ENCODE data around the gene C19orf33.

C19orf33 gene

DNA sequence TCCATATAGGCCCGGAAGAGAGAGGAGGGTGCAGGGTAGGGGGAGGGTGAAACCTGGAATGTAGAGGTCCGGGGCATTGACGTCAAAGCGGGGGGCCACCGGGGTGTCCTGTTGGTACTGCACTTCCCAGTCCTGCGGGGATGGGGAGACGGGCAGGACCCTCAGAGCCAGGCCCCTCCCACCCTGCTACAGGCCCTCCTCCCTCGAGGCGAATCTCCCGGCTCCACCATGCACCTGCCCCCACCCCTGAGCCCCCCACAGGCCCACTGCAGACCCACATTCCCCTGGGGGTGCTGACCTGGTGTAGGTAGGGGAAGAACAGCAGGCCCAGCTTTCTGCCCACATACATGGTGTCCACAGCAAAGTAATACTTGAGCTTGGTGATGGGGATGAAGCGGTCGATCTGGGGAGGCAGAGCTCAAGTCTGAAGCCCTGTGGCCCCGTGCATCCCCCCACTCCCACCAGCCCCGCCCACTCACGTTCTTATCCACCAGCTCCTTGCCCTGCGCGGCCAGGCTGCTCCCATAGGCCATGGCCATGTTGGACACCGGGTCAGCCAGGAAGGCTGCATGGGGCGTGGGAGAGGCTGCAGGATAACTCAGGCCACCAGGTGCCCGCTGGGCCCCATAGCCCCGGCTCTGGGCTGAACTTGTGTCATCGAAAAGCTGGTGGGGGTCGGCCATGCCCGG is 5.0 kb downstream of the C19orf33 start:
- DNase-seq (ENCODE audit: low spot score), result no peak

DNA sequence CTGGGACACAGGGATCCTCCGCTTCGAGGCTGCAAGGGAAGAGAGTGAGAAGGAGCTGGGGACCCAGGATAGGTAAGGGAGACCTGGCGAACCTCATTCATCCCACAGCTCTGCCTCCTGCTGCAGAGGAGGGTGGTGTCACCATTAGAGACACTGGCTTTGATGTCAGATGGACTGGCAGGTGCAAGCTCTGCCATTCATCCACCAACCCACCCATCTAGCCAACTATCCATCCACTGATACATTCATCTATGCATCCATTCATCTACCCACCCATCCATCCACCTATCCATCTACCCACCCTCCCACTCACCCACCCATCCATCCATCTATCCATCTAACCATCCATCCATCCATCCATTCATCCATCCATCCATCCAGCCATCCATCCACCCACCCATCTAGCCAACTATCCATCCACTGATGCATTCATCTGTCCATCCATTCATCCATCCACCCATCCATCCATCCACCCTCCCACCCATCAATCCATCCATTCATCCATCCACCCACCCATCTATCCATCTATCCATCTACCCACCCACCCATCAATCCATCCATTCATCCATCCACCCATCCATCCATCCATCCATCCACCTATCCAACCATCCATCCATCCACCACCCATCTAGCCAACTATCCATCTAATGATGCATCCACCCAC is 5.7 kb downstream of the C19orf33 start:
- DNase-seq (ENCODE audit: low spot score), result no peak

DNA sequence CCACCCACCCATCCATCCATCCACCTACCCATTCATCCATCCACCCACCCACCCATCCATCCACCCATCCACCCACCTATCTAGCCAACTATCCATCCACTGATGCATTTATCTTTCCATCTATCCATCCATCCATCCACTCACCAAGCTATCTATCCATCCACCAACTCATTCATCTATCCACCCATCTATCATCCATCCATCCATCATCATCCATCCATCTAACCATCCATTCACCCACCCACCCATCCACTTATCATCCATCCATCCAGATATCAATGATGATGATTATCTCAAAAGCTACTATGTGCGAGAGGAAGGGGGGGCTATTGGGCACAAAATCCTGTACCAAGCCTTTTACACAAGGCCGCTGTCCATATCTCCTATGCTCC is 6.2 kb downstream of the C19orf33 start:
- DNase-seq (ENCODE audit: low spot score), result no peak

DNA sequence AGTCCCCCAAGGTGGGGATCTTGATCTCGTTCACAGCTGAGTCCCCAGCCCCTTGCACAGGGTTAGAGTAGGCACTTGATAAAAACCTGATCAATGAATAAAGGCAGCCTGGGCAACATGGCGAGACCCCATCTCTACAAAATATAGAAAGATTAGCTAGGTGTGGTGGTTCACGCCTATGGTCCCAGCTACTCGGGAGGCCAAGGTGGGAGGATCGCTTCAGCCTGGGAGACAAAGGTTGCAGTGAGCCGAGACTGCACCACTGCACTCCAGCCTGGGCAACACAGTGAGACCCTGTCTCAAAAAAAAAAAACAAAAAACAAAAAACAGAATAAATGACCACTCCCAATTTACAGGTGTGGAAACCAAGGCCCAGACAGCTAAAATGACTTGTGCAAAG is 6.9 kb downstream of the C19orf33 start:
- DNase-seq (ENCODE audit: low spot score), result no peak

DNA sequence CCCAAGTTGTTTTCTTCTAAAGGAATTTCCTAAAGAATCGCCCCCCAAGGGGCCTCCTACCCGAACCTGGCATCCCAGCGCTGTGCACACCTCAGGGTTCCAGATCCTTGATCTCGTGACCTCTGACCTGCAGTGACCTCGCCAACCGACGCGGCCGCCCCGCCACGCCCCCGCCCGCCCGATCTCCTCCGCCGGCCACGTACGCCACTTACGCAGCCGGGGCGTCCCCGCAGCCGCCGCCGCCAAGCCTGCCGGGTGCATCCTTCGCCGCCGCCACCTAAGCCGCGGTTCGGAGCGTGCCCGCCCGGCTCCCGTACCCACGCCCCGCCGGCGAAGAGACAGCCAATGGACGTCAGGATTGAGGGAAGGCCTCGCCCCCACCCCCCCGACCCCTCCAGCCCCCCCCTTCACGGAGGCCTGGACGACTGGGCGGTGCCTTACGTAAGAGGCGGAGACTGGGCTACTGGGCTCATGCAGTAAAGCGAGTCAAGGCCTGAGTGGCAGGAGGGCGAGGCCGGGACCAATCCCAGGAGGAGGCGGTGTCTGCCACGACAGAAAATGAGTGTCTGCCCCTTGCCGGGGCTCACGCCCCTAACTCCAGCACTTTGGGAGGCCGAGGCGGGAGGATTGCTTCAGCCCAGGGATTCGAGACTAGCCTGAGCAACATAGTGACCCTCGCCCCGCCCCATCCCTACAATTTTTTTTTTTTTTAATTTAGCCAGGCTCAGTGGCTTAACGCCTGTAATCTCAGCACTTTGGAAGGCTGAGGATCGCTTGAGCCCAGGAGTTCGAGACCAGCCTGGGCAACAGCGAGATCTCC is 11.8 kb downstream of the C19orf33 start, which contains the start of gene YIF1B:
Gene YIF1B, minus strand, starts transcription at position 291 of the 820 bp plus-strand sequence. Its CDS starts 30 bp downstream, at position 261.
- peak; percentile 99 for DNase-seq (ENCODE audit: low spot score)

DNA sequence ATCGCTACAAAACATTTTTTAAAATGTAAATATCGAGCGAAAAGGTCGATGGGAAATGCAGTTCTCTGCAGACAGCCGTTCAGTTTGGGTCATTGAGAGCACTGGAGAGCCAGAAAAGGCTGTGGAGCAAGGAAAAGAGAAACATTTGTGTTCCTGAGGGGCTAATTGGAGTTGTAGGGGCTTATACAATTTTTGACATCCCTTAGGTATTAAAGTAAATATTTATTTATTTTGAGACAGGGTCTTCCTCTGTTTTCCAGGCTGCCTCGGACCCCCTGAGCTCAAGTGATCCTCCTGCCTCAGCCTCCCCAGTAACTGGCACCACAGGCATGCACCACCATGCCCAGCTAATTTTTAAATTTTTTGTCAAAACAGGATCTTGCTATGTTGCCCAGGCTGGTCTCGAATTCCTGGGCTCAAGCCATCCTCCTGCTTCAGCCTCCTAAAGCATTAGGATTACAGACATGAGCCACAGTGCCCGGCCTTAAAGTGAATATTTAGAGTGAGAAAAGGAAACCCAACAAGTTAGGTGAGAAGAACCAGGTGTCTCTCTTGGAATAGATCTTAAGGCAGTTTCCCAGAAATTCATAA is 12.5 kb downstream of the C19orf33 start:
- DNase-seq (ENCODE audit: low spot score), result no peak

DNA sequence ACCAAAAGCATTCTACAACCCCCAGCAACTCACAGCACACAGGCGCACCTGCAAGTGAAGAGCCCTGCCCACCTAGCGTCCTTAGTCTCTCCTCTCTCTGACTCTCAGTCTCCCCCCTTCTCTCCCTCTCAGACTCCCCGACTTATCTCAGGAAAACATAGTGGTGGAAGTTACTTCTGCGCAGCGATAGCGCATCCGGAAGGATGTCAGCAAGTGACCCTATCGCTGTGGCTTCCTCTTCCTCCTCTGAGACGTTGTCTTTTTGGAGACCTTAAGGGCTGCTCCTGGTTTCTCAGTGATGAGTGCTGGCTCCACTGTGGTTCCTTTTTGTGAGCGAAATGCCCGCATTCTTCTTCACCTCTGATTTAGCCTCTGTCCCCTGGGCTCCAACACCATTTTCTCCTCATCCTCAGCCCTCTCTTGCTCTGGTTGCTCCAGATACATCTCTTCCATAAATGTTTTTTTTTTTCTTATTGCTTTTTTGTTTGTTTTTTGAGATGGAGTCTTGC is 13.1 kb downstream of the C19orf33 start:
- no peak for DNase-seq (ENCODE audit: low spot score)

DNA sequence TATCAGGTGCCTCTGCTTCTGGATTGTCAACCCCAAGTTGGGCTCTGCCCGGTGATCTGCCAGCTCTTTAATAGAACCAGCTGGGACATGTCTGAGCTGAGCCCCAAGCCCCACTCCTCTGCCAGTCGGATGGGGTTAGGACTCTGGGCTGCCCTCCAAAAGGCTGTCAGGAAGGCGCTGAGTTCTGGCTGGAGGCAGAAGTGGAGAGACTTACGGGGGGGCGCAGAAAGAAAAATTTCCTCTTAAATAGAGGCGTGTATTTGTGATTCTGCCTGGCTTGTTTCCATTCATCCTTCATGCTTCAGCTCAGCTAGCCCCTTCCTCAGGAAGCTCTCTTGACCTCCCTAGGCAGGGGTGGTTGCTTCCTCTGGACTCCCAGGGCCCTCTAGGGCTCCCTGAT is 14.6 kb downstream of the C19orf33 start:
- no peak for DNase-seq (ENCODE audit: low spot score)

DNA sequence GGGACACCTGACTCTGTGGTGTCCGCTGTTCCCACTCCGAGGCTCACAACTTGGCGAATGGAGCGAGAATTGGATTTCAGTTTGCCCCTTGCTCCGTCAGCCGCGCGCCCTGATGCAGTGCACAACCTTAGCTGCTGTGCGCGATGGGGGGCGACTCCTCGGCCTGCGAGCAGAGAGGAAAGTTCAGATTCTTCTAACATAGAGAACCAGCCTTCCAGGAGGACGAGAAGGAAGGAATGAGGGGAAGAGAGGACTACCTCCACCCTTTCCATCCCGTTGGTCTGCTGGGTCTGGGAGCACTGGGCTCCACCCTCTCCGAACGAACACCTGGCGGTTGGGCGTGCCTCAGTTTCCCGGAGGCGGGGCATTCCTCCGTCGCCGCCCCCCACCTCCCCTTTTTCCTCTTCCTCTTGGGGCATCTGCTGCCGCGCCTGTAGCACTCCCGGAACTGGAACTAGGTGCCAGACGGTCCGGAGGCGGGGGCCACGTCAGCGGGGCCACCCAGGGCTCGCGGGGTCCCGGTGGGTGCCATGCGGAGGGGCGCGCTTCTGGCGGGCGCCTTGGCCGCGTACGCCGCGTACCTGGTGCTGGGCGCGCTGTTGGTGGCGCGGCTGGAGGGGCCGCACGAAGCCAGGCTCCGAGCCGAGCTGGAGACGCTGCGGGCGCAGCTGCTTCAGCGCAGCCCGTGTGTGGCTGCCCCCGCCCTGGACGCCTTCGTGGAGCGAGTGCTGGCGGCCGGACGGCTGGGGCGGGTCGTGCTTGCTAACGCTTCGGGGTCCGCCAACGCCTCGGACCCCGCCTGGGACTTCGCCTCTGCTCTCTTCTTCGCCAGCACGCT is 15.6 kb downstream of the C19orf33 start, which contains the start of gene KCNK6:
Gene KCNK6, plus strand, starts transcription at position 425 of the 838 bp plus-strand sequence. Its CDS starts 106 bp downstream, at position 531.
- DNase-seq (ENCODE audit: low spot score), result peak; percentile 47

DNA sequence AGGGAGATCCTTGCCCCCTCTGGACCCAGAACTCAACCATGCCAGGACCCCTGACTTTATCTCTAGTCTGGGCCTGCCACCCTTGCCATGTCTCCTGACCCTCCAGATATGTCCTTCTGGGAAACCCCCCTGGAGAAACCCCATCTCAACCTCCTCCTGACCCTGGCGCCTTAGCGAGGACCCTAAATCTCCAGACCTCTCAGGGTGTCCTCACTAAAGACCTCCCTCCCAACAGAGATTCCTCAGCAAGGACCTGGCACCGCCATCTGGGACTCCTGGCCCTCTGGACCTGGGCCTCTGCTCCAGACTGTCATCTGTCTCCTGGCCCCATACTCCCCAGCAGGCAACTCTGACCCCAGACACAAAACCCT is 16.9 kb downstream of the C19orf33 start:
- DNase-seq (ENCODE audit: low spot score), result no peak

DNA sequence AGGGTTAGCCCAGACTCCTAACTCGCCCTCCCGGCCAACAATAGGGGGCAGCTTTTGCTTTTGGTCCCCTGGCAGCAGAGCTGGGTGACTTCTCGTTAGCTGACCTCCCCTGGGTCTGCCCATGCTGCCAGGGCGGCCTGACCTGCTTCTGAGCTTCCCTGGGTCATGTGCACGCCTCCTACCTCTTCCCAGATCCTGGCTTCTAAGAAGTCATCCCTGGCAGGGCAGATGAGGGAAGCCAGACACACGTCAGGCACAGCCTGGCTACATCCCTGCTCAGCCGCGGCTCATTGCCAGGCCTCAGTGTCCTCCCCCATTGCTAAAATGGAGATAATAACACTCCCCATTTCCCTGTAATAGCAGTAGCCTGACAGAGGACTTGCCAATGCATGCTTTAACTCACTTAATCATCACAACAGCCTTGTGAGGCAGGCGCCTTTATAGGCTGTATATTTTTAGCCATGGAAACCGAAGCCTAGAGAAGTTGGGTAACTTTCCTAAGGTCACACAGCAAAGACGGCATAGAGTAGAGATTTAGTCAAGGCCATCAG is 17.7 kb downstream of the C19orf33 start:
- DNase-seq (ENCODE audit: low spot score), result peak; percentile 57

DNA sequence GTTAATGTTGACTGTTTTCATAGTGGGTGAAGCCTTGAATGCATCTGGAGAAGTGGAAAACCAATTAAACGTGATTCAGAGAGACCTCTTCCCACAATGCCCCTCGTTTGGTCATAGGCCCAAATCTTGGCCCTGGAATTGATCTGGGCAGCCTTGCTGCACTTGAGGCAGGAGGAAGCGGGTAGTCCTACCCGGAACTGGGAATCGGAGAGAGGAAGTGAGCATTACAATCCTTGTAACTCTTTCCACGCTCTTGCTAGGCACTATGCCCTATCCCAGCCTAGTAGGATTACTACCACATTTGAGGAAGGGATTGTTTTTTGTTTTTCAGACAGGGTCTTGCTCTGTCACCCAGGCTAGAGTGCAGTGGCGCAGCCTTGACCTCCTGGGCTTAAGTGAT is 19.2 kb downstream of the C19orf33 start:
- no peak for DNase-seq (ENCODE audit: low spot score)

DNA sequence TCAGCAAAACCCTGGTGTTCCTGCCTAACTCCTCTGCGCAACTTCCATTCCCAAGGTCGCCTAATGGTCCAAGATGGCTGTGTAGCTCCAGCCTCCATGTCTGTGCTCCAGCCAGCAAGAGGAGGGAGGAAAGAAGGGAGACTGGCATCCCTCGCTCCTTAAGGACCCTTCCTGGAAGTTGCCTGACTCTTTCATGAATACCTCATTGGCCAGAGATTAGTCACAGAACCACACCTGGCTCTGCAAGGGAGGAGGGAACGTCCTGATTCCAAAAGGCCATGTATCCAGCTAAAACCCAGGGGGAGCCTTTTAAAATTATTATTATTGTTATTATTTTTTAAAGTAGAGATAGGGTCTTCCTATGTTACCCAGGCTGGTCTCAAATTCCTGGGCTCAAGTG is 20.4 kb downstream of the C19orf33 start:
- DNase-seq (ENCODE audit: low spot score), result no peak

DNA sequence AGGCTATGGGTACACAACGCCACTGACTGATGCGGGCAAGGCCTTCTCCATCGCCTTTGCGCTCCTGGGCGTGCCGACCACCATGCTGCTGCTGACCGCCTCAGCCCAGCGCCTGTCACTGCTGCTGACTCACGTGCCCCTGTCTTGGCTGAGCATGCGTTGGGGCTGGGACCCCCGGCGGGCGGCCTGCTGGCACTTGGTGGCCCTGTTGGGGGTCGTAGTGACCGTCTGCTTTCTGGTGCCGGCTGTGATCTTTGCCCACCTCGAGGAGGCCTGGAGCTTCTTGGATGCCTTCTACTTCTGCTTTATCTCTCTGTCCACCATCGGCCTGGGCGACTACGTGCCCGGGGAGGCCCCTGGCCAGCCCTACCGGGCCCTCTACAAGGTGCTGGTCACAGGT is 22.5 kb downstream of the C19orf33 start:
- DNase-seq (ENCODE audit: low spot score), result no peak

DNA sequence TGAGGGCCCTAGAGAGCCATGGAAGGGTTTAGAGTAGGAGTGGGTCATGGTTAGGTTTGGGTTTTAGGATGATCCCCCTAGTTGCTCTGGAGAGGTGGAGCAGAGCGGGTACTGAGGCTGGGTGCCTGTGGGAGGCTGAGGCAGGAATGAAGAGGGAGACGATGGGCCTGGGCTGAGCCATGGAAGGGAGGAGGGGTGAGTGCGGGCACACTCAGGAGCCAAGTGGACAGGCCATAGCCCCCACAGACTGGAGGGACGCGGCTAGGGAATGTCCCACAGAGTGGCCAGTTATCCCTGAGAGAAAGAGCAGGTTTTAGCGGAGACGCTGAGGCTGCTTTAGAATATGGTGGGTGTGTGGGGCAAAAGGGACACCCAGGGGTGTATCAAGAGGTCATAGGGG is 25.6 kb downstream of the C19orf33 start:
- DNase-seq (ENCODE audit: low spot score), result no peak

DNA sequence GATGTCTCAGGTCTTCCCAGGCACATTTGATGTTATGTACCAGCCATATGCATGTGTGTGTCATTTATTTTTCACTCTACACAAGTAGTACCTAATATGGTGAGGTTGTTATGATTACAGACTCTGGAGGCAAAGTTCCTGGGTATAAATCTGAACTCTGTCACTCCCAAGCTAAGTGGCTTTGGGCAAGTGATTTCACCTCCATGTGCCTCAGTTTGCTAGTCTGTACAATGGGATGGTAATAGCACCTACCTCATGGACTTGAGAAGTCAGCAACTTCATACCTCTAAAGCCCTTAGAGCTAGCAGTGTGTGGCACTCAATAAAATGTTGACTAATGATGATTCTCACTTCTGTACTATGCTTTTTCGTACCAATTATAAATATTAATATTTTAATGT is 27.7 kb downstream of the C19orf33 start:
- no peak for DNase-seq (ENCODE audit: low spot score)

DNA sequence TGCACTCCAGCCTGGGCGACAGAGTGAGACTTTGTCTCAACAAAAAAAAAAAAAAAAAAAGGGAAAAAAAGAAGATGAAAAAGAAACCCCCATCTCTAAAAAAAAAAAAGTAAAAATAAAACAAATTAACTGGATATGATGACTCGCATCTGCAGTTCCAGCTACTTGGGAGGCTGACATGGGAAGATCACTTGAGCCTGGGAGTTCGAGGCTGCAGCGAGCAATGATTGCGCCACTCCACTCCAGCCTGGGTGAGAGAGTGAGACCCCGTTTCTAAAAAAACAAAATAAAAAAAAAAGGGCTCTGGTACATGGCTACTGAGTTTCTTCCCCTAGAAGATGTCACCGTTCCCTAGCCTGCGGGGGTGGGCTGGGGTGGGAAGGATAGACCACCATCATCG is 29.2 kb downstream of the C19orf33 start:
- no peak for DNase-seq (ENCODE audit: low spot score)

DNA sequence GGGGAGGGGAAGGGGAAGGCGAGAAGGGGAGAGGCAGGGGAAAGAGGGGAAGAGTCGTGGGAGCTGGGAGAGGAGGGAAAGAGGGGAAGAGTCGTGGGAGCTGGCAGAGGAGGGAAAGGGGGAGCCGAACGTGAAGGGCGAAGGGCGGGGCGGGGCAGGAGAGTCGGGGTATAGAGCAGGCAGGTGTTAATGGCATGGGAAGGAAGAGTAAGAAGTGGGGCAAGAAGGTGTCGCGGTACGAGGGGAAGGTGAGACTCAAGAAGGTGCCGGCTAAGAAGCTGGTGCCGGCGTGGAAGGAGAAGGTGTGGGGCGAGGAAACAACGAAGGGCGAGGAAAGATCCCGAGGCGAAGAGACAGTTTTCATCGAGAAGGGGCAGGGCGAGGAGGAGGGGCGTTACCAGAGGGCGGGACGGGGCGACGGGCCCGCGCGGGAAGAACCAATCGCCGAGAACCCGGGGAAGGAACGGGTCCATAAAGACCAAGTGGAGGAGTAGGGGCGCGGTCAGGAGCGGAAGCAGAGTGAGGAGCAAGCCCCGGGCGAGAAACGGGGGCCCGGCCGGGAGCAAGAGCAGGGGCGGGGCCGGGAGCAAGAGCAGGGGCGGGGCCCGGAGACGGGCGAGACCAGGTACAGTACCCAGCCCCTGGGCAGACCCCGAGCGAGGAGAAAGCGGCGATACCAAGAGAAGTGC is 32.0 kb downstream of the C19orf33 start:
- peak; percentile 95 for DNase-seq (ENCODE audit: low spot score)

DNA sequence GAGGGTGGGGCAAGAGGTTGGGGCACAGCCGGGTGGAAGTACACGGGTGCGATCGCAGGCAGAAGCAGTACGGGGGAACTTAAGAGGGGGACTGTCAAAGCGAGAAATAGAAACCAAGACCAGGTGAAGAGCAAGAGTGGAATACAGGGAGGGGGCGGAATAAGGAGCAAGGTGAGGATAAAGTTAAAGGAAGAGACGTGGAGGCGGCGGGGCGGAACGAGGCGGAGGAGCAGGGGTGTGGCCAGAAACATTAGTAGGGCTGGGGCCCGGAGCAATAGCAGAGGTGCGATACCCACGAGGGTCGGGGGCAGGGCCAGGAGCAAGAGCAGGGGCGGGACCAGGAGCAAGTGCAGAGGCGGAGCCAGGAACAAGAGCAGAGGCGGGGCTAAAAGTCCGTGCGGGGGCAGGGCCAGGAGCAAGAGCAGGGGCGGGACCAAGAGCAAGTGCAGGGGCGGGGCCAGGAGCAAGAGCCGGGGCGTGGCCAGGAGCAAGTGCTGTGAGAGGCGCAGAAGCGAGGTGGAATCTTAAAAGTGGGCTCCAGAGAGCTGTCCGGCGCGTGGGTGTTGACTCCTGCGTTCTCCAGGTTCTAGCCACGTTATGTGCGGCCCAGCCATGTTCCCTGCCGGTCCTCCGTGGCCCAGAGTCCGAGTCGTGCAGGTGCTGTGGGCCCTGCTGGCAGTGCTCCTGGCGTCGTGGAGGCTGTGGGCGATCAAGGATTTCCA is 32.7 kb downstream of the C19orf33 start:
- DNase-seq (ENCODE audit: low spot score), result peak; percentile 91

DNA sequence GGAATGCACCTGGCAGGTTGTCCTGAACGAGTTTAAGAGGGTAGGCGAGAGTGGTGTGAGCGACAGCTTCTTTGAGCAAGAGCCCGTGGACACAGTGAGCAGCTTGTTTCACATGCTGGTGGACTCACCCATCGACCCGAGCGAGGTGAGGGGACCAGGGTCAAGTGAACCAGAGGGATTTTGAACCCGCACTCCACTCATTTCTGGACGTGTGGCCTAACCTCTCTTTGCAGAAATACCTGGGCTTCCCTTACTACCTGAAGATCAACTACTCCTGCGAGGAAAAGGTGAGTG is 33.3 kb downstream of the C19orf33 start:
- no peak for DNase-seq (ENCODE audit: low spot score)

All from AG08396 (cell line).